Parathyroid adenoma (tissue), 2 donors: ENCODE data around the gene LPO.

Source experiments
- H2AFZ ChIP-seq: fragments of 300-600 bp; sonication (generic); one replicate; pipeline ENCODE4 v1.7.0; 2017; ENCODE audit warnings: antibody characterized with exemption, mild to moderate bottlenecking
- H3K27ac ChIP-seq: fragments of 300-600 bp; sonication (generic); one replicate; pipeline ENCODE4 v1.7.0; 2017
- H3K27me3 ChIP-seq: fragments of 300-600 bp; sonication (generic); one replicate; pipeline ENCODE4 v1.7.0; 2017; ENCODE audit warnings: low read length; ENCODE audit not compliant: control insufficient read depth, insufficient read depth
- H3K36me3 ChIP-seq: fragments of 300-600 bp; sonication (generic); one replicate; pipeline ENCODE4 v1.7.0; 2017; ENCODE audit warnings: low read length; ENCODE audit not compliant: control insufficient read depth, insufficient read depth
- H3K4me1 ChIP-seq: fragments of 300-600 bp; sonication (generic); one replicate; pipeline ENCODE4 v1.7.0; 2017; ENCODE audit warnings: control low read depth
- H3K4me2 ChIP-seq: fragments of 300-600 bp; sonication (generic); one replicate; pipeline ENCODE4 v1.7.0; 2017; ENCODE audit warnings: low read length
- H3K4me3 ChIP-seq: fragments of 300-600 bp; sonication (generic); one replicate; pipeline ENCODE4 v1.7.0; 2017; ENCODE audit warnings: low read depth, low read length
- H3K79me2 ChIP-seq: fragments of 300-600 bp; sonication (generic); one replicate; pipeline ENCODE4 v1.7.0; 2017; ENCODE audit warnings: control low read depth
- H3K9ac ChIP-seq: fragments of 300-600 bp; sonication (generic); one replicate; pipeline ENCODE4 v1.7.0; 2017; ENCODE audit warnings: mild to moderate bottlenecking
- H3K9me3 ChIP-seq: fragments of 300-600 bp; sonication (generic); one replicate; pipeline ENCODE4 v1.7.0; 2017; ENCODE audit warnings: low read length; ENCODE audit not compliant: control insufficient read depth
- CTCF ChIP-seq: fragments of 300-600 bp; sonication (generic); IDR thresholded peaks from one replicate; pipeline ENCODE4 v1.7.0; 2017; ENCODE audit warnings: antibody characterized with exemption, mild to moderate bottlenecking
- donor health status: primary hyperparathyroidism.

The LPO gene

GRCh38 chr17:58277107-58277801 lies 38.9 kb downstream of the LPO start:
- H3K79me2 ChIP-seq, result no peaks in the 10 kb centered on the region
- H3K4me2 ChIP-seq, result no peak overlapping the region
- H2AFZ ChIP-seq, result no peak overlapping the region
- no peak overlapping the region for H3K4me3 ChIP-seq
- no peak overlapping the region for H3K27ac ChIP-seq
- H3K9me3 ChIP-seq, result no peaks in the 10 kb centered on the region
- no peaks in the 10 kb centered on the region for H3K36me3 ChIP-seq
- H3K9ac ChIP-seq, result no peak overlapping the region
- H3K27me3 ChIP-seq, result no peaks in the 10 kb centered on the region
- peak; percentile 35 for TF ChIP-seq CTCF
- no peaks in the 10 kb centered on the region for H3K4me1 ChIP-seq

- H3K9ac ChIP-seq, result no peak overlapping the region
Observed at GRCh38 chr17:58277802-58278595, 39.6 kb downstream of the LPO start.

GRCh38 chr17:58278661-58279015 lies 40.3 kb downstream of the LPO start:
- H2AFZ ChIP-seq, result no peak overlapping the region
- H3K9ac ChIP-seq, result no peak overlapping the region
- H3K4me1 ChIP-seq, result no peaks in the 10 kb centered on the region
- H3K9me3 ChIP-seq, result no peaks in the 10 kb centered on the region
- H3K4me3 ChIP-seq, result no peak overlapping the region
- H3K4me2 ChIP-seq, result no peak overlapping the region
- no peak overlapping the region for H3K27ac ChIP-seq
- H3K36me3 ChIP-seq, result no peaks in the 10 kb centered on the region
- TF ChIP-seq CTCF, result no peak
- H3K79me2 ChIP-seq, result no peaks in the 10 kb centered on the region
- H3K27me3 ChIP-seq, result no peaks in the 10 kb centered on the region

More at GRCh38 chr17:58277802-58278595, 39.6 kb downstream of the LPO start:
- no peak for TF ChIP-seq CTCF
- H3K36me3 ChIP-seq, result no peaks in the 10 kb centered on the region
- no peak overlapping the region for H3K4me3 ChIP-seq
- H3K9me3 ChIP-seq, result no peaks in the 10 kb centered on the region
- no peak overlapping the region for H3K4me2 ChIP-seq
- H3K79me2 ChIP-seq, result no peaks in the 10 kb centered on the region
- H3K27me3 ChIP-seq, result no peaks in the 10 kb centered on the region
- no peaks in the 10 kb centered on the region for H3K4me1 ChIP-seq
- H3K27ac ChIP-seq, result no peak overlapping the region
- H2AFZ ChIP-seq, result no peak overlapping the region

- Histone ChIP-seq H3K4me1 (no peaks in the 10 kb centered on the region), H3K27ac (no peak overlapping the region), H3K27me3 (no peaks in the 10 kb centered on the region), H2AFZ (peak overlapping the region; percentile 42), H3K79me2 (no peaks in the 10 kb centered on the region), H3K9ac (no peak overlapping the region), H3K4me2 (peak overlapping the region; percentile 40), H3K4me3 (no peak overlapping the region), H3K9me3 (no peaks in the 10 kb centered on the region), H3K36me3 (no peaks in the 10 kb centered on the region)
- TF ChIP-seq CTCF, result no peak
Observed at GRCh38 chr17:58279016-58279711, 40.8 kb downstream of the LPO start.
